Duodenal mucosa (tissue), 2 donors: ENCODE measurements around the gene USP28.

Source experiments
- H3K27ac ChIP-seq: one replicate; pipeline ENCODE4 v1.7.0; 2013; ENCODE audit warnings: low read depth, low read length
- H3K27me3 ChIP-seq, 2 donors: one replicate each; pipeline ENCODE4 v1.7.0; 2013; ENCODE audit warnings: low read length in 2 of 2, control low read depth in 1 of 2; ENCODE audit not compliant: insufficient read depth in 2 of 2, control insufficient read depth in 1 of 2
- H3K36me3 ChIP-seq, 2 donors: one replicate each; pipeline ENCODE4 v1.7.0; 2013; ENCODE audit warnings: low read length in 2 of 2, control low read depth in 1 of 2; ENCODE audit not compliant: insufficient read depth in 2 of 2, control insufficient read depth in 1 of 2
- H3K4me1 ChIP-seq, 2 donors: one replicate each; pipeline ENCODE4 v1.7.0; 2013; ENCODE audit warnings: low read length in 2 of 2, control low read depth in 1 of 2; ENCODE audit not compliant: insufficient read depth in 2 of 2, control insufficient read depth in 1 of 2
- H3K4me3 ChIP-seq, 2 donors: one replicate each; pipeline ENCODE4 v1.7.0; 2013; ENCODE audit warnings: low read length in 2 of 2, low read depth in 1 of 2
- H3K9ac ChIP-seq, 2 donors: one replicate each; pipeline ENCODE4 v1.7.0; 2013; ENCODE audit warnings: low read length in 2 of 2, low read depth in 1 of 2
- H3K9me3 ChIP-seq, 2 donors: one replicate each; pipeline ENCODE4 v1.7.0; 2013; ENCODE audit warnings: low read length in 2 of 2, control low read depth in 1 of 2; ENCODE audit not compliant: control insufficient read depth in 1 of 2

USP28 gene

DNA sequence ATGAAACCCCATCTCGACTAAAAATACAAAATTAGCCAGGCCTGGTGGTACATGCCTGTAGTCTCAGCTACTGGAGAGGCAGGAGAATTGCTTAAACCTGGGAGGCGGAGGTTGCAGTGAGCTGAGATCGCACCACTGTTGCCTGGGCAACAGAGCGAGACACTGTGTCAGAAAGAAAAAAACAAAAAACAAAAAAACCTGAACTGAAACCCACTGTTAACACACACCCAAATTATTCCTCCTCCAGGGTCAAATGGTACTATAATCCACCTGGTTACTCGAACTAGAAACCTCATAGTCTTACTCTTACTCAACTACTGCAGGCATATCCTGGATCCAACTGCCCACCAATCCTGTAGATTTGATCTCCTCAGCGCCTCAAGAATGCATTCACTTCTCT is 35.5 kb downstream of the USP28 start:
- Histone ChIP-seq H3K27ac (no peak overlapping the region), H3K4me1 (peaks cover 0 to 12% of the 10 kb centered on the region in 2 donors), H3K27me3 (no peaks in the 10 kb centered on the region), H3K9ac (no peak overlapping the region), H3K36me3 (peaks cover 17 to 31% of the 10 kb centered on the region in 2 donors), H3K4me3 (no peak overlapping the region), H3K9me3 (no peaks in the 10 kb centered on the region)

DNA sequence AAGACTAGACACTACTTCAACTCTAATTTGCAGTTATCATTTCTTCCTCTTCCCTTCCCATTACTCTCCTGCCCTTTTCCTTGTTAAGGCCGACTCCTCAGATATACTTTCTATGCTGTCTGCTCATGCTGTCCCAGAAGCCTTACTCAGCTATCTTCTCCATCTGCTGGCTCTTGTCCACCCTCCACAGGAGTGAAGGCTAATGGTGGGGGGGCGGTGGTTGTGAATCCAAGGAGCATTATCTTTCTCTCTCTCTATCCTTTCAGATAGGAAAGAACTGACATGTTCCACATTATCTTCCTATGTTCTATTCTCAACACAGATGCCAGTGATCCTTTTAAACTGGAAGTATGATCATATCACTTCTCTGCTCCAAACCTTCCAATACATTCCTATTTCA is 37.4 kb downstream of the USP28 start:
- no peak overlapping the region for H3K4me3 ChIP-seq
- H3K27ac ChIP-seq = no peak overlapping the region
- H3K4me1 ChIP-seq = peaks cover 0 to 12% of the 10 kb centered on the region in 2 donors
- no peaks in the 10 kb centered on the region for H3K9me3 ChIP-seq
- no peaks in the 10 kb centered on the region for H3K27me3 ChIP-seq
- H3K9ac ChIP-seq = no peak overlapping the region
- H3K36me3 ChIP-seq = peaks cover 17 to 31% of the 10 kb centered on the region in 2 donors

- H3K4me3 ChIP-seq = no peak overlapping the region
- H3K4me1 ChIP-seq = no peaks in the 10 kb centered on the region
- H3K36me3 ChIP-seq = peaks cover 6 to 32% of the 10 kb centered on the region in 2 donors
- no peak overlapping the region for H3K27ac ChIP-seq
- no peaks in the 10 kb centered on the region for H3K27me3 ChIP-seq
- H3K9ac ChIP-seq = no peak overlapping the region
- H3K9me3 ChIP-seq = no peaks in the 10 kb centered on the region
Observed at GRCh38 chr11:113835306-113835705, 40.1 kb downstream of the USP28 start.

DNA sequence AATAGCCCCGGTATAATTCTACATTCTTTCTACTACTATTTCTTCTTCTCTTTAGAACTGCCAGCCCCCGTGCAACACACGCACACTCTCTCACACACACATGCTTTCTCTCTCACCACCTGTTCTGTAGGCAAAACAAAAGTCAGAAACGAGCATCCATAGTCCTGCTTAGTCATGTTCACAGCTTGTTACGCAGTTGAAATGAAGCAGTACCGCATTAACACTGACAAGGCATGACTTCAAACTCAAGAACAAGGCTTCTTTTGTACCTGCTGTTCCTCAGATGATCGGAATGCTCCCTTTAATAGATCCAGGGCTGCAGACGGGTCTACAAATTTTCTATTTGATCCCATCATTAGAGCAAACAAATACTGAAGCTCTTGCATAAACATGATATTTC is 42.2 kb downstream of the USP28 start:
- Histone ChIP-seq H3K27me3 (no peaks in the 10 kb centered on the region), H3K36me3 (peaks cover 4 to 22% of the 10 kb centered on the region in 2 donors), H3K4me1 (no peaks in the 10 kb centered on the region), H3K9ac (no peak overlapping the region), H3K9me3 (no peaks in the 10 kb centered on the region), H3K27ac (no peak overlapping the region), H3K4me3 (no peak overlapping the region)

GRCh38 chr11:113831314-113831713 is 44.1 kb downstream of the USP28 start:
- Histone ChIP-seq H3K9me3 (no peaks in the 10 kb centered on the region), H3K4me3 (no peak overlapping the region), H3K9ac (no peak overlapping the region), H3K36me3 (peaks cover 4 to 21% of the 10 kb centered on the region in 2 donors), H3K4me1 (no peaks in the 10 kb centered on the region), H3K27me3 (no peaks in the 10 kb centered on the region), H3K27ac (no peak overlapping the region)

DNA sequence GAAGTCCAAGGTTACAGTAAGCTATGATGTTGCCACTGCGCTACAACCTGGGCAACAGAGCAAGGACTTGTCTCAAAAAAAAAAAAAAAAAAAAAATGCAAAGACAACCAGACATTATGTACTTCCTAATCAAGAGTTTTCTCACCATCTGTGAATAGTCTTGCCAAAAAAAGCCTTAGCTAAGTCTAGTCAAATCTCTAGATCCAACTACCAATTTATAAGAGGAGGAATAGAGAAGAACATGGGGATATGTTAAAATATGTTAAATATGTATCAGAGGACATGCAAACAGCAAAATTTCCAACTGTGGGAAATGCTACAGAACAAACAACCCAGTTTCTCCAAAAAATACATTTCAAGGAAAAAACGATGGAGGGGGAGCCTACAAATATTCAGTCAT is 45.6 kb downstream of the USP28 start:
- Histone ChIP-seq H3K9me3 (no peaks in the 10 kb centered on the region), H3K9ac (no peak overlapping the region), H3K27me3 (no peaks in the 10 kb centered on the region), H3K27ac (no peak overlapping the region), H3K36me3 (peaks cover 4 to 29% of the 10 kb centered on the region in 2 donors), H3K4me1 (no peaks in the 10 kb centered on the region), H3K4me3 (no peak overlapping the region)

DNA sequence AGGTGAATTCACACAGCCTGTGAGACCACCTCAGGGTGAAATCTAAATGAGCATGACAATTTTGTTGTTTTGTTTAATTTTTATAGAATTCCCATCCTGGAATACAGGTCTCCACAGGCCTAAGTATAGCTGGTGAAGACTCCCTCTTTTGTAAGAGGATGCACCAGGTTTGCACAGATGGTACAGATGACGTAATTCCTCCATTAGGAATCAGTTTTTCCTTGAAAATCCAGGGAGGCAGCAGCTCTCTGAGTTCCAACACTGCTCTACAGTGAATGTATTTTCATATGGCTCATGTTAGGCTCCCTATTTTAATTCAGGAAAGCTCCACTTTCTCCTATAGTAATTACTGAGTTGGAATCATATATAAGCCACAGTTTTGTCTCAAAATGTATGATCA is 47.2 kb downstream of the USP28 start:
- Histone ChIP-seq H3K27me3 (no peaks in the 10 kb centered on the region), H3K9me3 (no peaks in the 10 kb centered on the region), H3K4me1 (no peaks in the 10 kb centered on the region), H3K4me3 (no peak overlapping the region), H3K36me3 (peaks cover 4 to 30% of the 10 kb centered on the region in 2 donors), H3K9ac (no peak overlapping the region), H3K27ac (no peak overlapping the region)

GRCh38 chr11:113827477-113827876 is 47.9 kb downstream of the USP28 start:
- Histone ChIP-seq H3K4me3 (no peak overlapping the region), H3K27me3 (no peaks in the 10 kb centered on the region), H3K27ac (no peak overlapping the region), H3K4me1 (no peaks in the 10 kb centered on the region), H3K36me3 (peaks cover 8 to 36% of the 10 kb centered on the region in 2 donors), H3K9me3 (no peaks in the 10 kb centered on the region), H3K9ac (no peak overlapping the region)

GRCh38 chr11:113818426-113818825 is 56.9 kb downstream of the USP28 start:
- Histone ChIP-seq H3K4me1 (no peaks in the 10 kb centered on the region), H3K4me3 (no peak overlapping the region), H3K9me3 (no peaks in the 10 kb centered on the region), H3K27me3 (no peaks in the 10 kb centered on the region), H3K9ac (no peak overlapping the region), H3K36me3 (peaks cover 21 to 28% of the 10 kb centered on the region in 2 donors), H3K27ac (no peak overlapping the region)

- H3K4me3 ChIP-seq = no peak overlapping the region
- H3K9ac ChIP-seq = no peak overlapping the region
- H3K9me3 ChIP-seq = no peaks in the 10 kb centered on the region
- H3K4me1 ChIP-seq = no peaks in the 10 kb centered on the region
- H3K36me3 ChIP-seq = peaks cover 18 to 26% of the 10 kb centered on the region in 2 donors
- H3K27ac ChIP-seq = no peak overlapping the region
- H3K27me3 ChIP-seq = no peaks in the 10 kb centered on the region
Observed at GRCh38 chr11:113817626-113818025, 57.7 kb downstream of the USP28 start.

DNA sequence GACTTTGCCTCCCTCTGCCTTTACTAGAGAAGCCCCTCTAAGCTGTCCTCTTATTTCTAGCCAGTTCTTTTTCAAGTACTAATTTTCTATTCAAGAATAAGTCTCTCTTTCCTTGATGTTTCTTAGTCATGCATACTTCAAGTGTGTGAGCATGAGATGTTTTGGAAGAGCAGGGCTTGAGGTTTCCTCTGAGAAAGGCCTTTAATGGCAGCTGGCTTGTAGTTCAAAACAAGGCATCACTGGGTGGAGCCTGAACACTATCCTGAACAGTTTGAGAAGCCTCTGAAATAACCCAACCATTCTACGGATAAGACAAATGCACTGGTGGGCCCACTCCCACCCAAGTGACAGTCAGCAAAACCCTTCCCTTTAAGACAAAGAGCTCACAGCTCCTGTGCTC is 58.2 kb downstream of the USP28 start:
- Histone ChIP-seq H3K9ac (no peak overlapping the region), H3K36me3 (peaks cover 17 to 30% of the 10 kb centered on the region in 2 donors)

More for the DNA sequence above, 58.2 kb downstream of the USP28 start:
- H3K4me3 ChIP-seq = no peak overlapping the region
- no peaks in the 10 kb centered on the region for H3K4me1 ChIP-seq
- H3K27me3 ChIP-seq = no peaks in the 10 kb centered on the region
- H3K9me3 ChIP-seq = no peaks in the 10 kb centered on the region
- no peak overlapping the region for H3K27ac ChIP-seq
